ENCODE results near the gene HAUS6.

GRCh38 chr9:19137282-19137681 is 34.6 kb upstream of the HAUS6 start:
- TF ChIP-seq CTCF (IDR thresholded peaks at IDR 0.05) (no peak), POLR2A (IDR thresholded peaks at IDR 0.05) (no peak)

Measured in testis (tissue), 2 donors.